NCI-H446 (cell line): ENCODE measurements around the gene MTHFD2.
"Not testable (repeated sequence)": the region's sequence is repeated elsewhere in the genome, so short reads cannot be mapped to it uniquely, and the experiment has no call there.

Source experiments
- DNase-seq, 2 experiments: peaks; one replicate each; lab custom pipeline; 2025; lab: John Stamatoyannopoulos, UW

The MTHFD2 gene

GRCh38 chr2:74229865-74230264, 31.4 kb downstream of the MTHFD2 start:
- DNase-seq = not testable (repeated sequence)

- no peak for DNase-seq
Observed at GRCh38 chr2:74232426-74232825, 34.0 kb downstream of the MTHFD2 start.

- DNase-seq = no peak
Observed at GRCh38 chr2:74233648-74234047, 35.2 kb downstream of the MTHFD2 start.

GRCh38 chr2:74235041-74235440, 36.6 kb downstream of the MTHFD2 start:
- DNase-seq = no peak

GRCh38 chr2:74238879-74239278, 40.5 kb downstream of the MTHFD2 start:
- DNase-seq = no peak

- DNase-seq = no peak
Observed at GRCh38 chr2:74239346-74239745, 40.9 kb downstream of the MTHFD2 start.

- no peak for DNase-seq
Observed at GRCh38 chr2:74242354-74243071, 44.1 kb downstream of the MTHFD2 start.

- no peak for DNase-seq
Observed at GRCh38 chr2:74244286-74244685, 45.9 kb downstream of the MTHFD2 start.

GRCh38 chr2:74246496-74247195, 48.2 kb downstream of the MTHFD2 start:
- no peak for DNase-seq

GRCh38 chr2:74249406-74250122, 51.1 kb downstream of the MTHFD2 start:
- no peak for DNase-seq

- DNase-seq = peak; percentile 4 to 45
Observed at GRCh38 chr2:74250189-74250631, 51.8 kb downstream of the MTHFD2 start.

- DNase-seq = no peak
Observed at GRCh38 chr2:74252036-74252435, 53.6 kb downstream of the MTHFD2 start.

GRCh38 chr2:74252862-74253261, 54.4 kb downstream of the MTHFD2 start:
- no peak for DNase-seq

- DNase-seq = no peak
Observed at GRCh38 chr2:74253306-74253970, 55.0 kb downstream of the MTHFD2 start.

GRCh38 chr2:74253971-74254310, 55.5 kb downstream of the MTHFD2 start:
- no peak for DNase-seq

- DNase-seq = no peak
Observed at GRCh38 chr2:74255660-74256213, 57.3 kb downstream of the MTHFD2 start.

GRCh38 chr2:74259191-74259590, 60.8 kb downstream of the MTHFD2 start:
- DNase-seq = peak in 1 of 2 experiments; percentile 6

GRCh38 chr2:74259733-74260132, 61.3 kb downstream of the MTHFD2 start:
- DNase-seq = no peak

- DNase-seq = no peak
Observed at GRCh38 chr2:74260495-74260894, 62.1 kb downstream of the MTHFD2 start.

GRCh38 chr2:74261204-74261864, 62.9 kb downstream of the MTHFD2 start:
- peak; percentile 7 to 44 for DNase-seq

GRCh38 chr2:74262681-74263080, 64.3 kb downstream of the MTHFD2 start:
- no peak for DNase-seq

GRCh38 chr2:74264281-74264680, 65.9 kb downstream of the MTHFD2 start:
- DNase-seq = no peak
